ENCODE measurements around the gene GFOD1.
"Not testable (repeated sequence)": the region's sequence is repeated elsewhere in the genome, so short reads cannot be mapped to it uniquely, and the experiment has no call there.

Gene GFOD1

GRCh38 chr6:13406781-13407180, 80.6 kb downstream of the GFOD1 start:
- no peak for DNase-seq (ENCODE audit: low read depth, low spot score)

GRCh38 chr6:13405961-13406477, 81.4 kb downstream of the GFOD1 start:
- DNase-seq (ENCODE audit: low read depth, low spot score) = no peak

- no peak for DNase-seq (ENCODE audit: low read depth, low spot score)
Observed at GRCh38 chr6:13404892-13405254, 82.5 kb downstream of the GFOD1 start.

DNA sequence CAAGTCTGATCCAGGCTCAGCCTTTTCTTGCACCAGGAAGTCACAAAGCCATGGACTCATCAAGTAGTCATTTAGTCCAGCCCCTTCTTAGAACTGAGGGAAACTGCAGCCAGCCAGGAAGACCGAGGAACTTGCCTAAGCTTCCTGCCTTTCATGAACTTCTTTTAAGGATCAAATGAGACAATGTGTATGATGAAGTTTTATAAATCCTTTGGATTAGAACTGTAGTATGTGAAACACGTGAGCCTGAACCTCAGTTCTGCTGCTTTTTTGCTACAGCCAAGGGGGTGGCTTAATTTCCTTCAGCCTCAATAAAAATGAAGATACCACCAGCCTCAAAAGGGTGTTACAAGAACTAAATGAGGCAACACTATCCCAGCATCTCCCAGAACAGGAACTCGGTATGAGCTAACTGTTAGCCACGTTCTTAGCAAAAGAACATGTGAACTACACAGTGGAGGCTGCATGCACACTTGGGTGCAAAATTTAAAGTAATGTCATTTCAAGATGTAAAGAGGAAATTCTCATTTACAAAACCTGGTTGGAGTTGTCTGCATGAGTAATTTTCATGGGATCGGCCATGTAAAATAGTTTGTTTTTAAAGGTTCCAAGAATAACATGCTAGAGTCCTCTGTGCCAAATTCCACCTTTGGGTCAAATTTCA, 83.0 kb downstream of the GFOD1 start:
- DNase-seq (ENCODE audit: low read depth, low spot score) = no peak

- no peak for DNase-seq (ENCODE audit: low read depth, low spot score)
Observed at GRCh38 chr6:13402711-13403110, 84.7 kb downstream of the GFOD1 start.

- DNase-seq (ENCODE audit: low read depth, low spot score) = no peak
Observed at GRCh38 chr6:13400772-13401171, 86.6 kb downstream of the GFOD1 start.

GRCh38 chr6:13398421-13398994, 88.9 kb downstream of the GFOD1 start:
- no peak for DNase-seq (ENCODE audit: low read depth, low spot score)

DNA sequence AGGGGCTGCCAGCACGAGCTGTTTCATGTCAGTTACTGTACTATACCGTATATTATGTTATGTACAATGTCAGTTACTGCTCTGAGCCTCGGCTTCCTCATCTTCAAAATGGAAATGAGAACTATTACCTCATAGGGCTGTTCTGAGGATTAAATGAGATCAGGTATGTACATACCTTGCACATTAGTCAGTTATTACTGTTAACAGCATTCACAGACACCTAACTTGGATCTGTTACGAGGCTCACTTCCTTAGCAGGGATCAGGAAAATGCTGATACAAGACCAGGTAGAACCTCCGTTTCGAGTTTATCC, 89.4 kb downstream of the GFOD1 start:
- no peak for DNase-seq (ENCODE audit: low read depth, low spot score)

GRCh38 chr6:13397359-13398068, 89.9 kb downstream of the GFOD1 start:
- DNase-seq (ENCODE audit: low read depth, low spot score) = no peak

DNA sequence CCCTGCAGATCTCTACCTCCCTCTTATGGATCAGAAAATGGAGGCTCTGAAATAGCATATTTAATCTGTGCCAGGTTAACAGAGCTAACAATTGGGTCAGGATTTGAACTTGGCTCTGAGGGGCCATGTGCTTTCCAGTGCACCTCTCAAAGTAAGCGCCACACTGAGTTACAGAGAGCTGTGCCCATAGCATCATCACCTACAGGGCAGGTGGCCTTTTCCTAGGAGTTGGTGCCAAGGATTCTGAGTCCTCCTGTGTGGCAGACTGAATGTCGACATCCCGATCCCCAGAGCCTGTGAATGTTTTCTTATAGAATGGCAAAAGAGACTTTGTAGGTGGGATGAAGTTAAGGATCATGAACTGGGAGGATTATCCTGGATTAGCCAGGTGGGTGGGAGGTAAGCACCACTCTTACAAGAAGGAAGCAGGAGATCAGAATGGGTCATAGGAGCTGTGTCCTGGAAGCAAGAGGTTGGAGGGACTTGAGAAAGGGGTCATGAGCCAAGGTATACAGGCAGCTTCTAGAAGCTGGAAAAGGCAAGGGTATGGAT, 91.1 kb downstream of the GFOD1 start:
- no peak for DNase-seq (ENCODE audit: low read depth, low spot score)

DNA sequence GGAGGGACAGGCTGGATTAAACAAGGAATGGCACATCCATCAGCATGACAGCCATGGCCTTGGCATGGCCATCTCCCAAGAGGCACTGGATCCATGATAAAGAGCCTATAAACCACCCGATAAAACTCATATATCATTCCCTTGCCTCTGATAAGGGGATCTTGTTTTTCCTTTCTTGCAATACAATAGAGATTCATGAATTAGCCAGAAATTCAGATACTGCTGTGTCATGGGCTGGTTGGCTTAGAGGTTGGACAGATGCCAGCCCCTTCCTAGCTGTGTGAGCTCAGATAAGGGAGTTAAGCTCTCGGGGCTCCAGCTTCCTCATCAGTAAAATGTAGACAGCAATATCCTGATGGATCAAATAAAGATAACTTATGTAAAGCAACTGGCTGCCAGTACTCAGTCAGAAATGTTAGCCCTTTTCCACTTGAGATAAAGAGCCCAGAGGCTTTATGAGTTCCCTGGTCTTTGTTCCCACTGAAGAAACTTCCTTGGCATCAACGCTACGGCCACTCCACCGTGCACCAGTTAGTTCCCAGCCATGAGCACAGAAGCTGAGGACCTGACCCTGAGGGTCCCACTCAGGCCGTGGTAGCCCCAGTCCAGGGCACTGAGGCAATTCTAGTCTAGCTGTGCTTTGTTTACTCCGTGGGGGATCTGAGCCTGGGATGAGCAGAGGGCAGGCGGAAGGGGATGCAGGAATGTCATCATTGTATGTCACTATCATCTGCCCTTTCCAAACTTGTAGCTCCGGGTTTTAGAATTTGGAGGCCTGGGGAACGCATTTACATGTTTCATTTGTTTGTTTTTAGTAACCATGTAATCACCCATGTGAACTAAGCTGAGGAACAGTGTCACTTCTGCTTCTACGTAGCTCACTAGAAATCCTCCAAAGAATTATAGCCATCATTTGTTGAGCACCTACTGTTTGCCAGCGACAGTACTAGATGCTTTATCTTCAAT, 91.8 kb downstream of the GFOD1 start:
- no peak for DNase-seq (ENCODE audit: low read depth, low spot score)

GRCh38 chr6:13392462-13392861, 94.9 kb downstream of the GFOD1 start:
- no peak for DNase-seq (ENCODE audit: low read depth, low spot score)

DNA sequence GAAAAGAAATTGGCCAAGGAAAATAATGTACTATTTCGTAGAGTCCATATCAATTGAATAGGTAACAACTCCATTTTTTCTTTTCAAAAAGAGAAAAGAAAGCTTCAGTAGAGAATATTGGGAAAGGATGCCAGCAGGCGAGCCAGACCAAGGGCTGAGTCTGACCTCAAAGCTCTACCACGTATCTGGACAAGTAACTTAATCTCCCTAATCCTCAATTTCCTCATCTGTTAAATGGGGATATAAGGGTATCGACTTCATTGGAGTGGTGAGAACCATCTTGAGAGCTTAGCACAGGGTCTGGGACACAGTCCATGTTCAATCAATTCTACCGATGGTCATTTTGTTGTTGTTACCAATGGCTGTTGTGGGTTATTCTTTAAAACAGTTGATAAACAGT, 95.9 kb downstream of the GFOD1 start:
- no peak for DNase-seq (ENCODE audit: low read depth, low spot score)

DNA sequence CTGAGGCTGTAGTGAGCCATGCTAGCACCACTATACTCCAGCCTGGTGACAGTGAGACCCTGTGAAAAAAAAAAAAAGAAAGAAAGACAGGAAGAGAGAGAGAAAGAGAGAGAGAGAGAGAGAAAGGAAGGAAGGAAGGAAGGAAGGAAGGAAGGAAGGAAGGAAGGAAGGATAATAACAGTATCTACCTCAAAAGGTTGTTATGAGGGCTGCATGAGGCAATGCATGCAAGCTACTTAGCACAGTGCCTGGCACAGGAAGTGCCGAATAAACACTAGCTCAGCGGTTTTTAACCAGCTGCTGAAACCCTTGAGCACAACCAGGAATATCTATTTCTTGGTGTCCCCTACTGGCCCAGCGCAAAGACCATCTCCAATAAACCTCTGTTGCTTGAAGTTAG, 96.7 kb downstream of the GFOD1 start:
- no peak for DNase-seq (ENCODE audit: low read depth, low spot score)

DNA sequence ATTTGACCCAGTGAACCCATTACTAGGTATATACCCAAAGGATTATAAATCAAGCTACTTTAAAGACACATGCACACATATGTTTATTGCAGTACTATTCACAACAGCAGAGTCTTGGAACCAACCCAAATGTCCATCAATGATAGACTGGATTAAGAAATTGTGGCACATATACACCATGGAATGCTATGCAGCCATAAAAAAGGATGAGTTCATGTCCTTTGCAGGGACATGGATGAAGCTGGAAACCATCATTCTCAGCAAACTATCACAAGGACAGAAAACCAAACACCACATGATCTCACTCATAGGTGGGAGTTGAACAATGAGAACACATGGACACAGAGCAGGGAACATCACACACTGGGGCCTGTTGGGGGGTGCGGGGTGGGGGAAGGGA, 98.2 kb downstream of the GFOD1 start:
- not testable (repeated sequence) for DNase-seq (ENCODE audit: low read depth, low spot score)

GRCh38 chr6:13388769-13389168, 98.6 kb downstream of the GFOD1 start:
- DNase-seq (ENCODE audit: low read depth, low spot score) = not testable (repeated sequence)

DNA sequence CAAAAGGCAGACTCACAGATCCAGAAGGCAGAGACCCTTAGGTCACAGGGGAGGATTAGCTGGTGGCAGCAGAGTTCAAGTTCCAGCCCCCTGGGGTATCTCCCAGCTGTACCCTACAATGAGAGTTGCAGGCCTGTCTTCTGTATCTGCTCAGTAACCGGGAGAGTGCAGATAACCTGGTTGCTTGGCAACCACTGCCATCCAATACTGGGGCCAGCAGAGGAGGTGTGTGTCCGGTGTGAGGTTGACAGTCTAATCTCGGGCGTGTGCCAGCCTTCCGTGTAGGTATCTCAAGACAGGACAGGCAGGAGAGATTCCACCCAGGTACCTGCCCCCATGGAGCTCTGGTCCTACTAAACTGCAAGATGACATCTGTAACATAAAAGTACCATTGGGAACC, 102.4 kb downstream of the GFOD1 start:
- no peak for DNase-seq (ENCODE audit: low read depth, low spot score)

- no peak for DNase-seq (ENCODE audit: low read depth, low spot score)
Observed at GRCh38 chr6:13384506-13384905, 102.9 kb downstream of the GFOD1 start.

- no peak for DNase-seq (ENCODE audit: low read depth, low spot score)
Observed at GRCh38 chr6:13383328-13384163, 103.9 kb downstream of the GFOD1 start.

GRCh38 chr6:13380761-13381160, 106.6 kb downstream of the GFOD1 start:
- no peak for DNase-seq (ENCODE audit: low read depth, low spot score)

Measured in brain pericyte (primary cell).